DND-41 (cell line): ENCODE data around the gene KRT6B.

Experiments used
- ATAC-seq: fragments of 200-7000 bp; cut with Tn5 transposase; 3 replicates; pipeline ENCODE4 v1.9.1; 2021; ENCODE audit warnings: low read depth; ENCODE audit not compliant: insufficient read depth
- DNase-seq: peaks from one replicate; pipeline ENCODE4 v3.0.0-alpha.2; 2020
- H2AFZ ChIP-seq: 2 replicates; pipeline ENCODE4 v1.6.0; 2012; ENCODE audit warnings: low read depth, low read length
- H3K27ac ChIP-seq: 2 replicates; pipeline ENCODE4 v1.5.1; 2012; ENCODE audit warnings: low read length, inconsistent platforms
- H3K27me3 ChIP-seq: fragments of 200-600 bp; sonication (generic); 2 replicates; pipeline ENCODE4 v1.6.0; 2012; ENCODE audit warnings: low read length, mild to moderate bottlenecking, inconsistent platforms; ENCODE audit not compliant: insufficient read depth, poor library complexity
- H3K36me3 ChIP-seq: 2 replicates; pipeline ENCODE4 v1.5.1; 2012; ENCODE audit warnings: low read length, inconsistent platforms; ENCODE audit not compliant: insufficient read depth
- H3K4me1 ChIP-seq: 2 replicates; pipeline ENCODE4 v1.5.1; 2012; ENCODE audit warnings: mild to moderate bottlenecking, low read length; ENCODE audit not compliant: insufficient read depth
- H3K4me2 ChIP-seq: 2 replicates; pipeline ENCODE4 v1.6.0; 2012; ENCODE audit warnings: mild to moderate bottlenecking, moderate library complexity, low read length, inconsistent platforms; ENCODE audit not compliant: insufficient read depth
- H3K4me3 ChIP-seq, 2 experiments: fragments of 200-600 bp in 1 of 2; shearing (Covaris generic) in 1 of 2; 2 replicates each; pipeline ENCODE4 v1.5.1; 2012 to 2016; ENCODE audit warnings: inconsistent platforms in 2 of 2, low read length in 2 of 2, mild to moderate bottlenecking in 2 of 2, low read depth in 1 of 2, moderate library complexity in 1 of 2
- H3K79me2 ChIP-seq: 2 replicates; pipeline ENCODE4 v1.6.0; 2012; ENCODE audit warnings: low read length, inconsistent platforms; ENCODE audit not compliant: insufficient read depth
- H3K9ac ChIP-seq: 2 replicates; pipeline ENCODE4 v1.6.0; 2012; ENCODE audit warnings: low read depth, mild to moderate bottlenecking, inconsistent platforms, low read length, moderate library complexity
- H3K9me3 ChIP-seq: 2 replicates; pipeline ENCODE4 v1.5.1; 2012; ENCODE audit warnings: low read length, moderate library complexity, mild to moderate bottlenecking, inconsistent platforms; ENCODE audit not compliant: insufficient read depth, severe bottlenecking
- H4K20me1 ChIP-seq: 2 replicates; pipeline ENCODE4 v1.6.0; 2012; ENCODE audit warnings: low read length; ENCODE audit not compliant: insufficient read depth
- CTCF ChIP-seq: IDR thresholded peaks from 2 replicates; pipeline ENCODE4 v1.5.1; 2012; ENCODE audit warnings: borderline replicate concordance, low read length, moderate library complexity, mild to moderate bottlenecking; ENCODE audit not compliant: poor library complexity, severe bottlenecking; ENCODE audit errors: extremely low read depth
- EZH2 ChIP-seq: IDR thresholded peaks from 3 replicates; pipeline ENCODE4 v1.6.1; 2012; ENCODE audit warnings: borderline replicate concordance, low read depth, mild to moderate bottlenecking, moderate library complexity, low read length, inconsistent platforms; ENCODE audit not compliant: severe bottlenecking

The KRT6B gene

DNA sequence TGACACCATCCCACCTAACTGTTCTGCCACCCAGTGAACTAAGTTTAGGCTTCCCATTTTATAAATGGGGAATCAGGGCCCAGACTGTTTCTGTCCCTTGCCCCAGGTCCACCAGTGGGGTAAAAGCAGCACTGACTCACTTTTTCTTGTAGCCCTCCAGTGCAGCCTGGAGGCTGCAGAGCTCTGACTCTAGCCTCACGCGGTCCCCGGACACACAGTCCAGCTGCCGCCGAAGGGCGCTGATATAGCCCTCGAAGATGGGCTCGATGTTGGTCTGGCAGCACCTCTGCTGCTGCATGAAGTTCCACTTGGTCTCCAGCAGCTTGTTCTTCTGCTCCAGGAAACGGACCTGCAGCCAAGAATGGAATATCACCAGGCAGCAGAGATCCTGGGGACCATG lies 48.4 kb downstream of the KRT6B start:
- no peaks in the 10 kb centered on the region for H3K79me2 ChIP-seq
- peaks cover 4% of the 10 kb centered on the region; the same call in 1 of the 2 replicates for H4K20me1 ChIP-seq
- DNase-seq (no peak), ATAC-seq (no peak)
- H2AFZ ChIP-seq: no peak overlapping the region
- no peaks in the 10 kb centered on the region for H3K4me1 ChIP-seq
- H3K4me2 ChIP-seq: no peak overlapping the region
- H3K36me3 ChIP-seq: no peaks in the 10 kb centered on the region
- H3K27me3 ChIP-seq: peaks cover 6% of the 10 kb centered on the region
- H3K4me3 ChIP-seq: no peak overlapping the region
- H3K9ac ChIP-seq: no peak overlapping the region
- no peak overlapping the region for H3K27ac ChIP-seq
- TF ChIP-seq EZH2: no peak
- TF ChIP-seq CTCF: no peak
- H3K9me3 ChIP-seq: no peaks in the 10 kb centered on the region

DNA sequence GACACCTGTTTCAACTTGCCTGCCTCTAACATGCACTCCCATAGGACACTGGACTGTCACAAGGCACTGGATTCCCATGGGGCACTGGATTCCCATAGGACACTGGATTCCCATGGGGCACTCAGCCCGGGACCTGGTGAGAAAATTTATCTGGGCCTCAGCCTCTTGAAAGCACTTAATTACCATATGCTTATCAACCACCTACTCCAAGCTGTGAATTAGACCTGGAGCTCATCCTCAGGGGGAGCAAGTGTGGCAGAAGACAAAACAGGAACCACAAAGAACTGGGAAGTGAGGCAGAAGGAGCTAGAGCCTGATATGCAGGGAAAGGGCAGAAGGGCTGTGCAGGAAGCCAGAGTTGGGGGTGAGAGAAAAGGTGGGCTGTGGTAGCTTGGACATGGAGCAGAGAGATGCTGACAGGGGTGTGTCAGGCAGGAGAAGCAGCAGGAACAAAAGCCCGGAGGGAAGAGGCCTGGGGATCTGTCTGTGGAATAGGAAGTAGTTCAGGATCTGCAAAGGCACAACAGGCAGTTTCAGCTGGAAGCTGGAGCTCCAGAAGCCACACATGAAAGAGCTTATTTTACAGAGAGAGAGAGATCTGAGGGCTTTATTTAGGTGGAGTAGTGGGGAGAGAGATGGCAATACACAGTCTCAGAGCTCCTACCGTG lies 48.9 kb downstream of the KRT6B start:
- DNase-seq (no peak), ATAC-seq (no peak)
- Histone ChIP-seq H3K27me3 (peaks cover 6% of the 10 kb centered on the region), H3K9me3 (no peaks in the 10 kb centered on the region), H3K4me3 (no peak overlapping the region), H3K36me3 (no peaks in the 10 kb centered on the region), H3K4me2 (no peak overlapping the region), H3K27ac (no peak overlapping the region), H2AFZ (no peak overlapping the region), H3K79me2 (no peaks in the 10 kb centered on the region), H3K4me1 (no peaks in the 10 kb centered on the region), H3K9ac (no peak overlapping the region), H4K20me1 (peaks cover 4% of the 10 kb centered on the region; the same call in 1 of the 2 replicates)
- TF ChIP-seq EZH2: no peak
- TF ChIP-seq CTCF: no peak

GRCh38 chr12:52402377-52402776 lies 49.6 kb downstream of the KRT6B start:
- H4K20me1 ChIP-seq: peaks cover 4% of the 10 kb centered on the region; the same call in 1 of the 2 replicates
- H3K4me2 ChIP-seq: no peak overlapping the region
- H3K9me3 ChIP-seq: no peaks in the 10 kb centered on the region
- H3K9ac ChIP-seq: no peak overlapping the region
- ATAC-seq: no peak
- peaks cover 6% of the 10 kb centered on the region for H3K27me3 ChIP-seq
- no peaks in the 10 kb centered on the region for H3K36me3 ChIP-seq
- no peaks in the 10 kb centered on the region for H3K79me2 ChIP-seq
- DNase-seq: no peak
- H3K27ac ChIP-seq: no peak overlapping the region
- no peak overlapping the region for H2AFZ ChIP-seq
- TF ChIP-seq CTCF: no peak
- TF ChIP-seq EZH2: no peak
- no peak overlapping the region for H3K4me3 ChIP-seq
- H3K4me1 ChIP-seq: no peaks in the 10 kb centered on the region

DNA sequence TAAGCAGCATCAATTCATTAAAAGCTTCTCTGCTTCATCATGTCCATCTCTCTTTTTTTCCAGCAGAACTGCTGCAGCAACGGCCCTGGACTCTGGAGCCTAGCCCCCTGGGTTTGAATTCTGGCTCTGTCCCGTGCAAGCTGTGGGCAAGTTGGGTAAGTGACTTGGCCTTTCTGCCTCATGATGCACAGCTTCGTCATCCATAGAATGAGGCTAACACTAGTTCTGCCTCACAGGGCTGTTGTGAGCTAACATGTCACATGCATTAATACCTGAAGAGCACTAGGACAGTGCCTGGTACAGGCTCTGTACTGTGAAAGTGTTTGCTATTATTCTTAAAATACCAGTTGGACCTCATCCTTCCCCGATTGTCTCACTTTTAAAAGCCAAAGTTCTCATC lies 50.0 kb downstream of the KRT6B start:
- Histone ChIP-seq H3K4me2 (no peak overlapping the region), H3K27me3 (peaks cover 6% of the 10 kb centered on the region)

More for the DNA sequence above, 50.0 kb downstream of the KRT6B start:
- no peaks in the 10 kb centered on the region for H3K36me3 ChIP-seq
- DNase-seq: no peak
- no peak overlapping the region for H3K4me3 ChIP-seq
- no peak overlapping the region for H3K27ac ChIP-seq
- peaks cover 4% of the 10 kb centered on the region; the same call in 1 of the 2 replicates for H4K20me1 ChIP-seq
- no peaks in the 10 kb centered on the region for H3K9me3 ChIP-seq
- H3K79me2 ChIP-seq: no peaks in the 10 kb centered on the region
- no peak overlapping the region for H3K9ac ChIP-seq
- no peak for ATAC-seq
- no peaks in the 10 kb centered on the region for H3K4me1 ChIP-seq
- H2AFZ ChIP-seq: no peak overlapping the region
- TF ChIP-seq EZH2 (no peak), CTCF (no peak)
